IPS DF 4.7 (cell line): Measurements from ENCODE around the gene EFEMP2.
"Not testable (repeated sequence)": the region's sequence is repeated elsewhere in the genome, so short reads cannot be mapped to it uniquely, and the experiment has no call there.

ENCODE experiments used
- DNase-seq: peaks from one replicate; pipeline ENCODE4 v3.0.0-alpha.2; 2013; ENCODE audit warnings: low spot score; ENCODE audit errors: extremely low read depth

Gene EFEMP2

GRCh38 chr11:65854852-65855837 lies 17.5 kb downstream of the EFEMP2 start:
- no peak for DNase-seq

GRCh38 chr11:65854161-65854592 lies 18.4 kb downstream of the EFEMP2 start:
- no peak for DNase-seq

- DNase-seq: no peak
Measured at GRCh38 chr11:65853246-65853979, 19.2 kb downstream of the EFEMP2 start.

- DNase-seq: no peak
Measured at GRCh38 chr11:65852508-65853245, 19.9 kb downstream of the EFEMP2 start.

- DNase-seq: no peak
Measured at GRCh38 chr11:65851811-65852507, 20.6 kb downstream of the EFEMP2 start.

GRCh38 chr11:65851083-65851579 lies 21.5 kb downstream of the EFEMP2 start:
- no peak for DNase-seq

- DNase-seq: no peak
Measured at GRCh38 chr11:65850217-65851082, 22.1 kb downstream of the EFEMP2 start.

GRCh38 chr11:65849771-65850216 lies 22.8 kb downstream of the EFEMP2 start:
- DNase-seq: no peak

GRCh38 chr11:65849366-65849765 lies 23.2 kb downstream of the EFEMP2 start:
- no peak for DNase-seq

- not testable (repeated sequence) for DNase-seq
Measured at GRCh38 chr11:65848693-65849092, 23.9 kb downstream of the EFEMP2 start.

GRCh38 chr11:65847746-65848145 lies 24.9 kb downstream of the EFEMP2 start:
- no peak for DNase-seq

GRCh38 chr11:65844231-65844872 lies 28.2 kb downstream of the EFEMP2 start:
- no peak for DNase-seq

- no peak for DNase-seq
Measured at GRCh38 chr11:65843811-65844210, 28.8 kb downstream of the EFEMP2 start.

- no peak for DNase-seq
Measured at GRCh38 chr11:65842144-65842543, 30.5 kb downstream of the EFEMP2 start.

GRCh38 chr11:65834202-65834601 lies 38.4 kb downstream of the EFEMP2 start:
- DNase-seq: no peak

- no peak for DNase-seq
Measured at GRCh38 chr11:65833297-65834030, 39.1 kb downstream of the EFEMP2 start, which contains the start of gene SNX32. TSS of gene SNX32 (plus strand) at chr11:65833963. CDS start at chr11:65834066, 103 bp downstream.

GRCh38 chr11:65832231-65832630 lies 40.4 kb downstream of the EFEMP2 start:
- DNase-seq: not testable (repeated sequence)

- DNase-seq: no peak
Measured at GRCh38 chr11:65829459-65829858, 43.1 kb downstream of the EFEMP2 start.
